HFF-Myc (cell line): ENCODE measurements around the gene GMPR2.
"Not testable (repeated sequence)": the region's sequence is repeated elsewhere in the genome, so short reads cannot be mapped to it uniquely, and the experiment has no call there.

ENCODE experiments used
- DNase-seq: peaks from one replicate; pipeline ENCODE4 v3.0.0-alpha.2; 2011; ENCODE audit warnings: low read depth; ENCODE audit errors: extremely low read depth
- H3K4me3 ChIP-seq: replicated peaks from 2 replicates; pipeline ENCODE4 v1.5.1; 2011; ENCODE audit warnings: low read depth, mild to moderate bottlenecking, control low read depth, low read length
- CTCF ChIP-seq: IDR thresholded peaks from 2 replicates; pipeline ENCODE4 v1.5.1; 2012; ENCODE audit warnings: mild to moderate bottlenecking, low read depth, low read length, control low read depth; ENCODE audit errors: missing control alignments

The GMPR2 gene

GRCh38 chr14:24240110-24240918 lies 7.6 kb downstream of the GMPR2 start:
- H3K4me3 ChIP-seq = no peak overlapping the region
- no peak for DNase-seq
- TF ChIP-seq CTCF = no peak

GRCh38 chr14:24241829-24242443 lies 9.2 kb downstream of the GMPR2 start:
- DNase-seq = peak; percentile 52
- peak overlapping the region; percentile 67 for H3K4me3 ChIP-seq
- peak; percentile 58 for TF ChIP-seq CTCF

- no peak for DNase-seq
- TF ChIP-seq CTCF = no peak
- H3K4me3 ChIP-seq = peak overlapping the region; percentile 67
Observed at GRCh38 chr14:24243336-24243836, 10.7 kb downstream of the GMPR2 start.

- not testable (repeated sequence) for DNase-seq, H3K4me3 ChIP-seq
Observed at GRCh38 chr14:24245350-24245749, 12.6 kb downstream of the GMPR2 start.

- H3K4me3 ChIP-seq = no peak overlapping the region
- DNase-seq = no peak
- no peak for TF ChIP-seq CTCF
Observed at GRCh38 chr14:24246765-24247212, 14.1 kb downstream of the GMPR2 start.

GRCh38 chr14:24247422-24247821 lies 14.7 kb downstream of the GMPR2 start:
- no peak for DNase-seq
- no peak overlapping the region for H3K4me3 ChIP-seq
- TF ChIP-seq CTCF = no peak

GRCh38 chr14:24249230-24250021 lies 16.7 kb downstream of the GMPR2 start:
- TF ChIP-seq CTCF = no peak
- no peak for DNase-seq
- H3K4me3 ChIP-seq = no peak overlapping the region
